C4-2B (cell line): ENCODE results near the gene PKHD1.

Experiments
- H3K27ac ChIP-seq: fragments of 450-650 bp; 2 replicates; pipeline ENCODE4 v1.5.1; 2017
- ZFX ChIP-seq: fragments of 450-650 bp; IDR thresholded peaks from 2 replicates; pipeline ENCODE4 v1.6.1; 2017
- TF ChIP-seq, protein P1 (sequence below): fragments of 450-650 bp; conservative IDR thresholded peaks from 2 replicates; pipeline ENCODE4 v1.5.1; 2017; ENCODE audit warnings: mild to moderate bottlenecking

The PKHD1 gene

DNA sequence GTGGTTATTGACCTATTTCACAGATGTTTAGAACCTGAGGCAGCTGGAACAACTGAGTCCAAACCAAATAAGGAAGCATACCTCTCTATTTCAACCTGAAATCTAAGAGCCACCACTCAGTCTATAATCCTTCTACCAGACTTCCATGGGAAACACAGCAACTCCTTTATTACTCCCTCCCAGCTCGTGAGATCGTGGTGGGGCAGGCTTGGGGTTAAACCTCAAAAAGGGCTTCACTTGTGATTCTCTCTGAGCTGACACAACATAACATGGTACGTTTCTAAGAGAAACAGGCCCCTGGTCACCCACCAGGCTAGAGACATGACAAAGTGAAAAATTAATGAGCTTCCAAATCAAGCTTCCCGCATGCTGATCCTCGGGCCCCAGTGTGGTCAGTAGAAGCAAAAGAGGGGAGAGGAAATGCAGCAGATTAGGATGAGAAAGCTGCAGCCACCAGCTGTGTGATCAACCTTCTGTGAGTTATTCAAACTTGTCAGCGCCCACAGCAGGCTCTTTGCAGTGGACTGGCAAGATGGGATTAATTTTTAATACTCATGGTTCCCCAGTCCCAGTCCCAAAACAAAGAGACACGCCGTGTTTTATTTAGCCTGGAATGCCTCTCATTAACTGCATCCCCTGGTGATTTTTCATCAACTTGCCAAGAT is 9.3 kb downstream of the PKHD1 start:
- no peak overlapping the region for H3K27ac ChIP-seq
- TF ChIP-seq, protein P1, sequence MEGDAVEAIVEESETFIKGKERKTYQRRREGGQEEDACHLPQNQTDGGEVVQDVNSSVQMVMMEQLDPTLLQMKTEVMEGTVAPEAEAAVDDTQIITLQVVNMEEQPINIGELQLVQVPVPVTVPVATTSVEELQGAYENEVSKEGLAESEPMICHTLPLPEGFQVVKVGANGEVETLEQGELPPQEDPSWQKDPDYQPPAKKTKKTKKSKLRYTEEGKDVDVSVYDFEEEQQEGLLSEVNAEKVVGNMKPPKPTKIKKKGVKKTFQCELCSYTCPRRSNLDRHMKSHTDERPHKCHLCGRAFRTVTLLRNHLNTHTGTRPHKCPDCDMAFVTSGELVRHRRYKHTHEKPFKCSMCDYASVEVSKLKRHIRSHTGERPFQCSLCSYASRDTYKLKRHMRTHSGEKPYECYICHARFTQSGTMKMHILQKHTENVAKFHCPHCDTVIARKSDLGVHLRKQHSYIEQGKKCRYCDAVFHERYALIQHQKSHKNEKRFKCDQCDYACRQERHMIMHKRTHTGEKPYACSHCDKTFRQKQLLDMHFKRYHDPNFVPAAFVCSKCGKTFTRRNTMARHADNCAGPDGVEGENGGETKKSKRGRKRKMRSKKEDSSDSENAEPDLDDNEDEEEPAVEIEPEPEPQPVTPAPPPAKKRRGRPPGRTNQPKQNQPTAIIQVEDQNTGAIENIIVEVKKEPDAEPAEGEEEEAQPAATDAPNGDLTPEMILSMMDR, result no peak
- no peak for TF ChIP-seq ZFX

GRCh38 chr6:52077180-52077884 is 10.1 kb downstream of the PKHD1 start:
- TF ChIP-seq, protein P1, result no peak
- TF ChIP-seq ZFX, result no peak
- H3K27ac ChIP-seq, result no peak overlapping the region

DNA sequence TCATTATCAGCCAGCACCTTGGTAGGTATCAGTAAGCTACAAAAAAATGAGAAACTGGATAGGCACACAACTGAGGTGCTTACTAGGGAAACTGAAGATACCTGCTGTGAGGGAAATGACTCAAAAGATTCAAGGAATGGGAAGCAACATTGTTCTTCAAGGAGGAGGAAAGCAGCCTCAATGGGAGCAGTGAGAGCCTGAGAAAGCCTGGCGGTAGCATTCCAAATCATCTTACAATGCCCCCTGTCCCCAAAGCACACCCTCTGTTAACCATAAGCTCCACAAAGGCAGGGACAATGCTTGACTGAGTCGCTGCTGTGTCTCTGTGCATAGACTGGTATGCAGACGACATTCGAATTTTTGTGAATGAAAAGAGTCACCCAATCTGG is 10.6 kb downstream of the PKHD1 start:
- no peak overlapping the region for H3K27ac ChIP-seq
- TF ChIP-seq, protein P1, result no peak
- no peak for TF ChIP-seq ZFX

DNA sequence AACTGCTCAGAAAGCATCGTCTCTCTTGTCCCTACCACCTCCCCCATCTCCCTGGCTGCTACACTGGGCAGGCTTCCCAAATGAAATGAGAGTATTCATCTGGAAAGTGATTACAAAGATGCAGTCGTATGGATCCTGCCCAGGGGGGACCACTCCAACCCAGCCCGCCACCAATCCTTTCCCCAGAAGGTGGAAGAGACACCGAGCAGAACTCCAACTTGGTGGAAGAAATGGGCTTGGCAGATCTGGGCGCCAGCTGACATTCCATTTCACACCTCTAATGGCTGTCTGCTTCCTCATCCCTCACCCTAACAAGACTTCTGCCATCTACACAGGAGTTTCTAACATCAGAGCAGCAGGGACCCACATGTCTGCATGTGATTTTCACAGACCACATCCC is 12.7 kb downstream of the PKHD1 start:
- no peak for TF ChIP-seq ZFX
- TF ChIP-seq, protein P1, result no peak

DNA sequence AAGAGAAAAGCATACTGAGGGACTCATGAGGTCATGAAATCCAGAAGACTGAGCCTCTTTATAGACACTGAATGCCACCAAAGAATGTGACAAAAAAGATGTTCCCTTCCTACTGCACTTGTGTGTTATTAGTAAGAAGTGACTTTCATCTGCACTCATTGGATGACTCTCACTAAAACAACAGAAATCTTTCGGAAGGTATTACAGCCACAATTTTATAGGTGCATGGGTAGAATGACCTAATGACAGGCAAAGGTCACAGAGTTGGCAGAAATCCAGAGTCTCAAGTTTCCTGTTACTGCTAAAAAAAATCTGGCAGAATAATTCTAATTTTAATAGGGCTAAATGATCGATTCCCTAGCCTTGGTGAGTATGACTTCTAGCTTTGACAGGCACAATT is 13.3 kb downstream of the PKHD1 start:
- TF ChIP-seq ZFX, result no peak
- no peak overlapping the region for H3K27ac ChIP-seq

More for the DNA sequence above, 12.7 kb downstream of the PKHD1 start:
- H3K27ac ChIP-seq, result no peak overlapping the region

DNA sequence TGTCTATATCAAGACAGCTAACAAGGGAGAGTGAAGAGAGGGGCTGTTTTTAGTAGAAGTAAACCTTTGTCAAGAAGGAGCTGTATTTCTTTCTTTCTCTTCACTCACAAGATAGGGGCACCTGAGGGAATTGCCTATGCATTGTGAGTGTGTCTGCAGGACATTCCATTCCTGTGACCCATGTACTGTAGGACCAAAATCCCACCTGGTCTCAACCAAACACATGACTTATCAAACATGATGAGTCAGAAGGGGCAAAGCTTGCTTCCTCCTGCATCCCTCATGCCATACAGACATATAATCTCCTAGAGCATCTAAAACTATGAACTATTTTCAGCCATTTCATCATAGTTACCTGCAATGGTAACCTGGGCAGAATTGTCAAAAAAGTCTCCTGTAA is 21.8 kb downstream of the PKHD1 start:
- H3K27ac ChIP-seq, result no peak overlapping the region
- TF ChIP-seq, protein P1, result no peak
- TF ChIP-seq ZFX, result no peak

DNA sequence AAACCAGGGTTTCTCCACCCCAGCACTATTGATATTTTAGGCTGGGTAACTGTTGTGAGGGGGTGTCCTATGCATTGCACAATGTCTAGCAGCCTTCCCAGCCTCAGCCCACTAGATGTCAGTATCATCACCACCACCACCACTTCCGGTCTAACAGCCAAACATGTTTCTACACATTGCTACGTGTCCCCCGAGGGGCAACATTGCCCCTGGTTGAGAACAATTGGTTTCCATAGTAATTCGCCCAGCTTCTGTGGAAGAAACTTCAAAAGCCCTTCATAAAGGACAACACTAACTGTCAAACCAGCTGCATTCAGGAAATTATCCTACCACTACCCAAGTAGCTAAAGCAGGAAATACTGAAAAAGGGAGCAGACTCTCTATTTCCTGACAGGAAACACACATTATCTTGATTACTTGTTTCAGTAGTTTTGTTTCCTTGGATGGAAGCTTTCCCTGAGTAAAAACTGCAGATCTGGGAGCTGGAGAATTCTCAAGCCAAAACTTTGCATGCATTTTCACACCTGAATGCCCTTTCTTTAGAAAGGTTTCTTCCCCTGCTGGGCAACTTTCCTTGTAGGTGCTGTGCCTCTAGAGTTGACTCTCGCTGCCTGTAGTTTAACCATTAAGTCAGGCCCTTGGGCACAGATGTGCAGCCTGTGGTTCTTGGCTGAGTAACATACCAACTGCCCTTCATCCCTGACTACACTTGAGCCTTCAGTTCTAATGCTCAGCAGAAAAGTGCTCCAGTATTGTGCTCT is 23.6 kb downstream of the PKHD1 start:
- no peak overlapping the region for H3K27ac ChIP-seq
- no peak for TF ChIP-seq ZFX
- TF ChIP-seq, protein P1, result peak; percentile 84
